Effector CD8-positive, alpha-beta T cell (primary cell): Measurements from ENCODE around the gene ALG12.
A peak's percentile ranks its signal among the peaks of the same experiment; 100 is the strongest.

ENCODE experiments used
- DNase-seq: peaks from one replicate; lab custom pipeline; 2025; lab: John Stamatoyannopoulos, UW

ALG12 gene

DNA sequence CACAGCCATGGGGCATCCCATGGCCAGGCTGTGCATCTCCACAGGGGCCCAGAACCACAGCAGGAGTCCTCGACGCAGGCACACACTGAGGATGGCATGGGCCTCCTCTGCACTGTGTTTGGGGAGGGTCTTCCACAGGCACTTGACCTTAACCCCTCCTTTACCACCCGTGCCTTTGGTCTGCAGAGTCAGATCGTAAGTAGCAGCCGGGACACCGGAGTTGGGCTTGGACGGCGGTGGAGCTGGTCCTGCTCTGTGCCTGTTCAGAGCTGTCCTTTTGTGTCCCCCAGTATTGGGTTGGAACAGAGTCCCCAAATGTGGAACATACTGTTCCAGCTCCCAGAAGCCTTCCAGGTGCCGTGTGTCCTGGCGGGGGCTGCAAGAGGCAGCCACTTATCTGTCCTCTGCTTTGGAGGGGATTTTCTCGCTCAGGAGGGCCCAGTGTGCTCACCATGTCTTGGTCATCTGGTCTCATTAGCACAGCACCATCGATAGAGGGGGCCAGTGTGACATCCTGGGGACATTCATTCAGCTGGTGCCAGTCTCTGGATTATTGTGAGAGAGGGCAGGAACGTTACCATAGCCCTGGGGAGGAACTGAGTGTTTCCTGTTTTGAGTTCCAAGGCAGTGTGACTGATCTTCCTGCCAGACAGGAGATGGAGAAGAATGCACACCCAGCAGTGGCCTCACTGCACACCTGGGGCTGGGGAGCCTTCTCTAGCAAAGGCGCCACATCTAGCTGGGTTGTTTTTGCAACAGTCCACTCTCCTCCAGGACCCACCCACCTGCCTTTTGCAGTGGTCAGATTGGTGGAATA lies 12.6 kb upstream of the ALG12 start:
- no peak for DNase-seq

GRCh38 chr22:49929994-49930575 lies 11.8 kb upstream of the ALG12 start:
- DNase-seq, result no peak

DNA sequence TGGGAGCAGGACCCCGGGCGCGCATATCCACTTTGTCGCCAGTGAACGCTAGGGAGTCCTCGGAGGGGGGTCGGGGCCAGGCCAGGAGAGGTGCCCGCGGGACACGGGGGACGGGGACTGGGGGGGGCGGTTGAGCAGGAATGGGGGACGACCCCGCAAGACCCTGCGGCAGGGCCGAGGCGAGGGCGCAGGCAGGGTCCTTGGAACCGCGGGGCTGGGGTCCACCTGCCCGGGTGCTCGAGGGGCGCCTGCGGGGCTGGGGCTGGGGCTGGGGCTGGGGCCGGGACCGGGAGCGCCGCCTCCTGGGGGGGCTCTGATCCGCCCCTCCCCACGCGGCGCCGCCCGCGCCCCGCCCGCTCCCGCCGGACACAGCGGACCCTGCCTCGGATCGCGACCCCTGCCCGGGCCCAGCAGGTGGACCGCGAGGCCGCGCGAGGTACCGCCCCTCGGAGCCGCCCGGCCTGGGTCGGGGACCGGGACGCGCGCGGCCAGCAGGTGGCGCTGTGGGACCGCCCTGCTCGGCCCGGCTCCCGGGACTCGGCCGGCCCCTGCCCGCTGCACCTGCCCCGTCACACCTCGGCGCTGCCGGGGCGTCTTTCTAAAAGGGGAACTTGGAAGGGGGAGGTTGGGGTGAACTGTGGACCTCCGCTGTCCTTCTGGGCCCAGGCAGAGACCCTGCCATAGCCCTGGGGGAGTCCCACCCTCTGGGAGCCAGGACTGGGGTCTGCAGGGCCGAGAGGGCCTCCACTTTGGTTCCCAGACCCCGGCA lies 11.2 kb upstream of the ALG12 start:
- peak; percentile 60 for DNase-seq

- no peak for DNase-seq
These were observed 10.4 kb upstream of the ALG12 start for GRCh38 chr22:49928555-49929210.

DNA sequence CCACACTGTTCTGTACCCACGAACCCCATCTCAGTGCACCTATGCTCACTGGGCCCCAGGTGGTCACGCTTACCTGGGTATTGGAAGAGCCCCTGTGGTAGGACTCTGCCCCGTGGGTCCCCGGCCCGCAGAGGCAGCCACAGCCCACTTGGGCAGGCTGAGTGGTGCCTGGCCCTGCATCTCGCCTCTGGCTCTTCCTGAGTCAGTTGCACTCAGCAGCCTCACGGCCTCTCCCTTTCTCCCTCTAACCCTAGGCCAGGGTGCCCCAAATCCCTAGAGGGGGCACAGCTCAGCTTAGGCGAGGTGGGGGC lies 9.9 kb upstream of the ALG12 start:
- DNase-seq, result no peak

- no peak for DNase-seq
These were observed 9.4 kb upstream of the ALG12 start for GRCh38 chr22:49927483-49928184.

DNA sequence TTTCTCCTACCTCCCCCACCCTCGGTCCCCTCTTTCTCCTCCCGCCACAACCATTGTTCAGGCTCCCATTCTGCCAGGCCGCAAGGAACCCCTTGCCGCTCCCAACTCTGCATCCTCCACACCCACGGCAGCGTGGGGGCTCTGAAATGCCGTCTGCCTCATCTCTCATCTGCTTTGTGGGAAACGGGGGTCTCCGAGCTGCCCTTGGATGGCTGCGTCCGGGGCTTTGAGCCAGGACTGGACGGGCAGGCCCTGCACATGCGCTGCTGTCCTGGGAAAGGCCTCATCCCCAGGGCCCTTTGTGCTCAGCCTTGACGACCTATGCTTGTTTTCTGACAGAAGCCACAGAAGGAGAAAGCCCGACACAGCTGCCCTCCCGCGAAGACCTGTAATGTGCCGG lies 8.7 kb upstream of the ALG12 start:
- DNase-seq, result no peak

- DNase-seq, result peak; percentile 68
These were observed 7.4 kb upstream of the ALG12 start for GRCh38 chr22:49925525-49926128.

DNA sequence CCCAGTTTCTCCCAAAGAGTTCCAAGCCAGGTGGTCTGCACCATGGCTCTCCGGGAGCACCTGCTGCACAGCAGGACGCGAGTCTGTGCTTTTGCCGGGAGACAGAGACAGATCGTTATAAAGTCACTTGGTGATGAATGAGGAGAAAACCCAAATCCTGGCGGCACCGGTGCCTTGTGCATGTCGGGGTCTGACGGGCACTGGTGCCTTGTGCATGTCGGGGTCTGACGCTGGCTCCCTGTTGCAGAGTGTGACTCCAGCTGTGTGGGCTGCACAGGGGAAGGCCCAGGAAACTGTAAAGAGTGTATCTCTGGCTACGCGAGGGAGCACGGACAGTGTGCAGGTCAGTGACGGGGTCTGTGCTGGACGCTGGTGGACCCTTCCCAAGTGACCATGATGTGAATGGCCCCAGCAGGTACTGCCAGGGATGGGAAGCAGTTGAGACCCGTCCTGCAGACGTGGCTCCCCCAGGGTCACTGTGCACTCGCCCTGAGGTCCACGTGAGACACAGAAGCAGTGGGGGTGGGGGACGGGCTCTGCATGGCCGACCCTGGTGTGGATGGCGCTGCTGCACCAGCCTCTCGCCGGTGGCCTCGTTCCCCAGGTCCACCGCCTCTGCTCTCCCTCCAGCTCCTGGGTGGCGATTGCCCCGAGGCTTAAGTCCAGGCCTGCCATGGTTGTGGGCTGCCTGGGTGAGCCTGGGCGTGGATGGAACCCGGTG lies 6.0 kb upstream of the ALG12 start:
- DNase-seq, result no peak

DNA sequence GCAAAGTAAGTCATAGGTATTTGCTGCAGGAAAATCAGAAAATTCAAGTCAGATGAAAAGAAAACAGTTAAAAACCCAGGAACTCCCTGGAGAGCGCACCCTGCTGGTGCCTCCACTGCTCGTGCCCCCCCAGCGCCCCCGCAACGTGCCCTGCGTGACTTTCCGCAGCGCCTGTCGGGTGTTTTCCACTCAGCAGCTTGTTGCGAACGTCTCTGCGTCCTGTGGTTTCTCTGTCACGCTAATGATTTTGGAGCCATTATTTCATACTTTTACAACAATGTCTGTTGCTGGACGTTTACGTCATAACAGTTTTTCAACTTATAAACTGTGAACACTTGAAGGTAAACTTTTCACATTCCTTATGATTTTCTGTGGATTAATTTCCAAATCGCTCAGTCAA lies 5.2 kb upstream of the ALG12 start:
- DNase-seq, result no peak

DNA sequence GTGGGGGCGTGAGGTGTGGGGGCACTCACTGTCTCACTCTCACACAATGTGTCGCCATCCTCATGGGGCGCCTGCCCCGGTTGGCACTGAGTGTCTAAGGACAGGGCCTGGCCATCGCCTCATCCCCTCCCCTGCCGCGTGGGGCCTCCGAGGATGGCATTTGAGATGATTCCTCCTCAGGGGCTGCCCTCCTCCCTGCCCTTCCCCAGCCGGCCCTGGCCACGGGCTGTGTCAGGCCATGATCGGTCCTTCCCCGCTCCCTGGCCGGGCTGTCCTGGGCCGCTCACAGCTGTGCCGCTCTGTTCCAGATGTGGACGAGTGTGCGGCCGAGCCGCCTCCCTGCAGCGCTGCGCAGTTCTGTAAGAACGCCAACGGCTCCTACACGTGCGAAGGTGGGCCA lies 4.7 kb upstream of the ALG12 start:
- no peak for DNase-seq

DNA sequence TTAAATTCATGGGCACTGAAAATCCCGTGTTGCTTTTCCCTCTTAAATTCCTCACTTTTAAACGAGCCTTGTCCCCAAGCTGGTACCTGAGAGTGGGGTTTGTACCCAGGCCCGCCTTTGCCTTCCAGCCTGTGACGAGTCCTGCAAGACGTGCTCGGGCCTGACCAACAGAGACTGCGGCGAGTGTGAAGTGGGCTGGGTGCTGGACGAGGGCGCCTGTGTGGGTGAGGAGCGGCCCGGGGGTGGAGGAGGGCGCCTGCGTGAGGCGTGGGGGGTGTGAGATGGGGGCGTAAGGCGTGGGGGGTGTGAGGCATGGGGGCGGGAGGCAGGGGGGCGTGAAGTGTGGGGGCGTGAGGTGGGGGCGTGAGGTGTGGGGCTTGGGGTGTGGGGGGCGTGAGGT lies 4.2 kb upstream of the ALG12 start:
- no peak for DNase-seq

GRCh38 chr22:49921508-49922278 lies 3.5 kb upstream of the ALG12 start:
- no peak for DNase-seq

GRCh38 chr22:49920859-49921258 lies 2.6 kb upstream of the ALG12 start:
- DNase-seq, result no peak

GRCh38 chr22:49918911-49919881 lies 958 bp upstream of the ALG12 start:
- DNase-seq, result no peak

DNA sequence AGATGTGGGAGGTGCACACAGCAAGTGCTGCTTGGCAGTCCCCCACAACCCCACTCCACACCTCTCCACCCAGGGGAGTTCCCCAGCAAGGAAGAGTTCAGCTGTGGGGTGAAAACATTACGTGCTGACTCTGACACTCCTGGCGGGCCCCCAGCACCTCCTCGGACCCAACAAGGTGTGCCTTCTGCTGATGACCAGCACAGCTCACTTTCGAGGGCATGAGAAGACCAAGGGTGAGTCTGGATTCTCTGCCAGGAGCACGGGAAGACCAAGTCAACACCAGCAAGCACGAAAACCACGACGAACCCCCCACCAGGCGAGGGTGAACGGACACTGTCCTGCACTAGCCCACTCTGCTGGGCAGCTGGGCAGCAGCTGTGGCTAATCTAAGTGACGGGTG lies 1.4 kb downstream of the ALG12 start:
- no peak for DNase-seq

GRCh38 chr22:49915610-49916009 lies 2.6 kb downstream of the ALG12 start:
- no peak for DNase-seq

DNA sequence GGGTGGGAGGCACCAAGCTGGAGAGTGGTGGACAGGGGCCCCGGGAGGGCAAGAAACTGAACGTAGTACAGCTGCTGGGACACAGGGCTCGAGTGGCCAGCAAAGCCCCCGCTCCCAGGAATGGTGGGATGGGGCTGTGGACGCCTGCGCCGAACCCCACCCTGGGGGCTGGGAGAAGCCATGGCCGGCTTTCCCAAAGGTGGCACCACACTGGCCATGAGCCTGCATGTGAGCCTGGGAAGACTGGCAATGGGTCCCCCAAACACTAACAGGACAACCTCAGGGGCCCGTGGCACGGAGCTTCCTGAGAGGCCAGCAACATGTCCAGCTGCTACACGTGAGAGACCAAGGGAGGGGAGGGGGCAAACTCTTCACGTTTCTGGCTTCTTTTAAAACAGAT lies 4.0 kb downstream of the ALG12 start:
- DNase-seq, result no peak

GRCh38 chr22:49913446-49913845 lies 4.8 kb downstream of the ALG12 start:
- no peak for DNase-seq
